H1 (cell line): ENCODE results near the gene MID1. TPM values are rescaled to one million over a fixed set of nuclear protein-coding genes. Genes with fewer than 3 reads are reported as not detected.

ENCODE experiments used
- CHD7 ChIP-seq: fragments of 300-600 bp; sonication (generic); IDR thresholded peaks from 2 replicates; pipeline ENCODE4 v1.7.1; 2012; ENCODE audit warnings: low read length, moderate library complexity, mild to moderate bottlenecking, inconsistent platforms; ENCODE audit not compliant: insufficient replicate concordance
- PHF8 ChIP-seq: fragments of 200-600 bp; sonication (generic); conservative IDR thresholded peaks from 2 replicates; pipeline ENCODE4 v1.7.1; 2012; ENCODE audit warnings: low read depth, mild to moderate bottlenecking, inconsistent platforms, low read length, moderate library complexity
- polyA plus RNA-seq, 7 experiments: library from polyadenylated mRNA; depleted of rRNA in 3 of 7; stranded (reverse) in 5 of 7; unstranded in 2 of 7; fragments of >200 nt in 5 of 7; fragments of 200-250 nt in 2 of 7; gene quantifications; 1 replicate in 5 of 7; 2 replicates in 1 of 7; 4 replicates in 1 of 7; pipeline versions ENCODE4 v1.2.1 to v1.2.3, GENCODE V29; 2011 to 2013; ENCODE audit warnings: missing spikeins in 2 of 7, mixed read lengths in 2 of 7
- total RNA-seq: library from RNA; stranded (reverse); fragmentation: NEBNext Ultra II Directional; extraction: Animal tissue kit (Norgen Biotek cat#: 25700); gene quantifications from 2 replicates; pipeline ENCODE4 v1.2.1, GENCODE V29; 2021

MID1 gene
- total and polyA plus RNA-seq, 2 of the 8 experiments (the other 6 are each of a cell fraction or from before 2014, with no cell fraction given), result 12.9 to 54.3 TPM

GRCh38 chrX:10576186-10576585, 44.2 kb downstream of the MID1 start (continued):
- TF ChIP-seq CHD7 (no peak), PHF8 (no peak)
